GM23338 (cell line): ENCODE measurements around the gene LRTM2. TPM values are rescaled to one million over a fixed set of nuclear protein-coding genes. Genes with fewer than 3 reads are reported as not detected.

Experiments used
- ATAC-seq: fragments of 200-7000 bp; cut with Tn5 transposase; 3 replicates; pipeline ENCODE4 v1.9.1; 2020
- DNase-seq: peaks from one replicate; pipeline ENCODE4 v3.0.0-alpha.2; 2015; ENCODE audit warnings: low spot score
- H2AFZ ChIP-seq: fragments of 200-600 bp; sonication (generic); 2 replicates; pipeline ENCODE4 v1.8.0; 2016; ENCODE audit warnings: antibody characterized with exemption, mild to moderate bottlenecking, moderate library complexity
- H3F3A ChIP-seq: fragments of 200-600 bp; sonication (generic); replicated peaks from 2 replicates; pipeline ENCODE4 v1.8.0; 2017; ENCODE audit warnings: antibody characterized with exemption, mixed run types, low read depth
- H3K27ac ChIP-seq: fragments of 200-600 bp; sonication (generic); 2 replicates; pipeline ENCODE4 v1.6.1; 2016; ENCODE audit warnings: low read depth
- H3K27me3 ChIP-seq: fragments of 200-600 bp; sonication (generic); 2 replicates; pipeline ENCODE4 v1.8.0; 2016; ENCODE audit warnings: mild to moderate bottlenecking, mixed run types, moderate library complexity; ENCODE audit not compliant: insufficient read depth
- H3K36me3 ChIP-seq: fragments of 200-600 bp; sonication (generic); 2 replicates; pipeline ENCODE4 v1.8.0; 2016; ENCODE audit warnings: mild to moderate bottlenecking; ENCODE audit not compliant: insufficient read depth
- H3K4me1 ChIP-seq: fragments of 200-600 bp; sonication (generic); 2 replicates; pipeline ENCODE4 v1.8.0; 2016; ENCODE audit warnings: mild to moderate bottlenecking, moderate library complexity; ENCODE audit not compliant: insufficient read depth
- H3K4me2 ChIP-seq: fragments of 200-600 bp; sonication (generic); 2 replicates; pipeline ENCODE4 v1.7.1; 2017; ENCODE audit warnings: mixed run types
- H3K4me3 ChIP-seq: fragments of 200-600 bp; sonication (generic); 2 replicates; pipeline ENCODE4 v1.6.1; 2016; ENCODE audit warnings: mixed run types
- H3K79me2 ChIP-seq: fragments of 200-600 bp; sonication (generic); replicated peaks from 2 replicates; pipeline ENCODE4 v1.8.0; 2017; ENCODE audit warnings: mild to moderate bottlenecking; ENCODE audit not compliant: insufficient read depth
- H3K9me2 ChIP-seq: fragments of 200-600 bp; sonication (generic); 2 replicates; pipeline ENCODE4 v1.8.0; 2017; ENCODE audit not compliant: insufficient read depth
- H4K20me1 ChIP-seq: fragments of 200-600 bp; sonication (generic); replicated peaks from 2 replicates; pipeline ENCODE4 v1.8.0; 2017; ENCODE audit warnings: mild to moderate bottlenecking; ENCODE audit not compliant: insufficient read depth
- H3K27ac Mint-ChIP-seq: 2 replicates; pipeline ENCODE4 v1.8.0; 2020; ENCODE audit warnings: inconsistent platforms, mild to moderate bottlenecking, moderate library complexity, mixed read lengths
- H3K27me3 Mint-ChIP-seq: 3 replicates; pipeline ENCODE4 v1.8.0; 2022; ENCODE audit warnings: low read depth, mild to moderate bottlenecking, moderate library complexity, mixed read lengths, inconsistent platforms; ENCODE audit not compliant: insufficient read depth, poor library complexity
- H3K36me3 Mint-ChIP-seq: 3 replicates; pipeline ENCODE4 v1.8.0; 2021; ENCODE audit warnings: low read depth, mild to moderate bottlenecking, inconsistent platforms, moderate library complexity, mixed read lengths
- H3K4me1 Mint-ChIP-seq: 3 replicates; pipeline ENCODE4 v1.8.0; 2020; ENCODE audit warnings: mild to moderate bottlenecking, inconsistent platforms, mixed read lengths
- H3K4me3 Mint-ChIP-seq: 3 replicates; pipeline ENCODE4 v1.8.0; 2021; ENCODE audit warnings: moderate library complexity, mild to moderate bottlenecking, inconsistent platforms, mixed read lengths
- H3K9me3 Mint-ChIP-seq: 3 replicates; pipeline ENCODE4 v1.8.0; 2020; ENCODE audit warnings: moderate library complexity, mild to moderate bottlenecking, inconsistent platforms, mixed read lengths
- CREB1 ChIP-seq: fragments of 250-450 bp; sonication (Bioruptor Pico); IDR thresholded peaks from 2 replicates; pipeline ENCODE4 v1.5.0; 2020; ENCODE audit warnings: low read depth, mild to moderate bottlenecking, moderate library complexity
- EZH2 ChIP-seq: fragments of 200-600 bp; sonication (generic); IDR thresholded peaks from one replicate; pipeline ENCODE4 v1.8.0; 2017; ENCODE audit warnings: antibody characterized with exemption, mild to moderate bottlenecking, low read depth; ENCODE audit not compliant: unreplicated experiment
- EZH2phosphoT487 ChIP-seq: fragments of 200-600 bp; sonication (generic); IDR thresholded peaks from one replicate; pipeline ENCODE4 v1.8.1; 2018; ENCODE audit warnings: antibody characterized with exemption; ENCODE audit not compliant: unreplicated experiment
- JUNB ChIP-seq: IDR thresholded peaks from one replicate; pipeline ENCODE4 v1.6.1; 2016; ENCODE audit warnings: antibody characterized with exemption; ENCODE audit not compliant: unreplicated experiment
- NANOG ChIP-seq: IDR thresholded peaks from 2 replicates; pipeline ENCODE4 v1.6.1; 2016; ENCODE audit warnings: antibody characterized with exemption, borderline replicate concordance
- POLR2AphosphoS5 ChIP-seq: IDR thresholded peaks from 2 replicates; pipeline ENCODE4 v1.6.1; 2016; ENCODE audit warnings: antibody characterized with exemption, low read depth
- STAT1 ChIP-seq: IDR thresholded peaks from one replicate; pipeline ENCODE4 v1.6.1; 2016; ENCODE audit warnings: antibody characterized with exemption; ENCODE audit not compliant: unreplicated experiment
- ZNF114 ChIP-seq: fragments of 250-450 bp; sonication (Bioruptor Pico); IDR thresholded peaks from 2 replicates; pipeline ENCODE4 v1.5.0; 2020; ENCODE audit warnings: mild to moderate bottlenecking, moderate library complexity
- ZNF331 ChIP-seq: fragments of 250-450 bp; sonication (Bioruptor Pico); IDR thresholded peaks from 2 replicates; pipeline ENCODE4 v1.5.0; 2020; ENCODE audit warnings: low read depth, mild to moderate bottlenecking, moderate library complexity
- polyA plus RNA-seq: library from polyadenylated mRNA; unstranded; fragments of >200 nt; fragmentation: Nextera tagmentation; extraction: Ambion mirVana; gene quantifications from 2 replicates; pipeline ENCODE4 v1.2.1, GENCODE V29; 2016
- total RNA-seq: library from RNA; depleted of rRNA; stranded (reverse); fragments of >200 nt; shearing (Covaris generic); gene quantifications from 2 replicates; pipeline ENCODE4 v1.2.3, GENCODE V29; 2014
- TF ChIP-seq, protein P1 (sequence below), 2 experiments: fragments of 200-600 bp in 1 of 2; sonication (generic) in 1 of 2; conservative IDR thresholded peaks; 2 replicates each; pipeline versions ENCODE4 v1.5.1 to v1.6.1; 2016 to 2017; ENCODE audit warnings: antibody characterized with exemption in 2 of 2, low read depth in 2 of 2, mild to moderate bottlenecking in 2 of 2, moderate library complexity in 1 of 2
- TF ChIP-seq, protein P2 (sequence below): fragments of 250-450 bp; sonication (Bioruptor Pico); IDR thresholded peaks from 2 replicates; pipeline ENCODE4 v1.5.0; 2020; ENCODE audit warnings: mild to moderate bottlenecking, moderate library complexity
- TF ChIP-seq, protein P3 (sequence below): IDR thresholded peaks from 2 replicates; pipeline ENCODE4 v1.6.1; 2016; ENCODE audit warnings: antibody characterized with exemption

The LRTM2 gene
- total and polyA plus RNA-seq, 2 experiments from 2014 or later, result 0.08 TPM; not detected in 1

DNA sequence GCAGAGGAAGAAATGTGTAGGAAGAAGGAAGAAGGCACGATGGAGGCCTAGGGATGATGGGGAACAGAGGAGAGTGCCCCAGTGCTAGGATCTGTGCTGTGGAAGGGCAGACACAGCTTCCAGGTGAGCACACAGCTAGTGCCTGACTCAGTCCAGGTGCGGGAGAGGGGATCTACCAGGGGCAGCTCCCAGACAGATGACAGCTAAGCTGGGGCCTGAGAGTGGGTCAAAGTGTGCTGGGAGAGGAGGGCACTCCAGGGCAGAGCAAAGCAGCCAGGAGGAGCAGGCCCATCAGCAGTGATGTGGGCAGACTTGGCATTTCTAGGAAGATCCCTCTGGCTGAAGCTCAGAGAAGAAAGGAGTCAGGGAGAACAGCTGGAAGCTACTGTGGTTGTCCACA is 36.7 kb downstream of the LRTM2 start:
- Histone ChIP-seq H3K4me1 (no peaks in the 10 kb centered on the region), H2AFZ (no peak overlapping the region), H3K4me3 (no peak overlapping the region), H3K27me3 (no peaks in the 10 kb centered on the region), H3K4me2 (no peak overlapping the region), H3K9me2 (no peaks in the 10 kb centered on the region), H3F3A (no peaks in the 10 kb centered on the region), H4K20me1 (no peaks in the 10 kb centered on the region), H3K27ac (no peak overlapping the region), H3K79me2 (no peaks in the 10 kb centered on the region), H3K36me3 (peaks cover 5% of the 10 kb centered on the region)
- no peak for ATAC-seq
- Mint-ChIP-seq H3K27ac (no peak overlapping the region), H3K36me3 (no peaks in the 10 kb centered on the region; the same call in 2 of the 3 replicates), H3K9me3 (peaks cover 16% of the 10 kb centered on the region; the same call in 2 of the 3 replicates), H3K27me3 (peaks cover 5% of the 10 kb centered on the region), H3K4me1 (no peaks in the 10 kb centered on the region; the same call in 2 of the 3 replicates), H3K4me3 (no peak overlapping the region)
- no peak for DNase-seq
- no peak for TF ChIP-seq JUNB

DNA sequence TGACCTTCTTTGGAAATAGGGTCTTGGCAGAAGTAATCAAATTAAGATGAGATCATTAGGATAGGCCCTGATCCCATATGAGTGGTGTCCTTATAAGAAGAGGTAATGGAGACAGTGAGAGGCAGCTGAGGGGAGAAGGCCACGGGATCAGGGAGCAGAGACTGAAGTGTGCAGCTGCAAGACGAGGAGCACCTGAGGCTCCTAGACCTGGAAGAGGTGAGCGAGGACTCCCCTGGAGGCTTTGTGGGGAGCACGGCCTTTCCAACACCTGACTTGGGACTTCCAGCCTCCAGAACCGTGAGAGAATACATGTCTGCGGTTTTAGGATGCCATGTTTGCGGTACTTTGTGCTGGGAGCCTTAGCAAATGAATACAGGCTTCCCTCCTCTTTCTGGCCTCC is 37.5 kb downstream of the LRTM2 start:
- H3K4me3 Mint-ChIP-seq, result no peak overlapping the region
- H3K36me3 Mint-ChIP-seq, result no peaks in the 10 kb centered on the region; the same call in 2 of the 3 replicates
- no peaks in the 10 kb centered on the region; the same call in 2 of the 3 replicates for H3K4me1 Mint-ChIP-seq
- no peaks in the 10 kb centered on the region for H3K27me3 ChIP-seq
- peaks cover 16% of the 10 kb centered on the region; the same call in 2 of the 3 replicates for H3K9me3 Mint-ChIP-seq
- H4K20me1 ChIP-seq, result no peaks in the 10 kb centered on the region
- H3K27me3 Mint-ChIP-seq, result peaks cover 5% of the 10 kb centered on the region
- H3F3A ChIP-seq, result no peaks in the 10 kb centered on the region
- no peaks in the 10 kb centered on the region for H3K4me1 ChIP-seq
- H3K9me2 ChIP-seq, result no peaks in the 10 kb centered on the region
- no peak for DNase-seq
- no peak overlapping the region for H3K4me2 ChIP-seq
- H3K27ac ChIP-seq, result no peak overlapping the region
- H3K4me3 ChIP-seq, result no peak overlapping the region
- H3K79me2 ChIP-seq, result no peaks in the 10 kb centered on the region
- ATAC-seq, result no peak
- H3K36me3 ChIP-seq, result peaks cover 5% of the 10 kb centered on the region
- H3K27ac Mint-ChIP-seq, result no peak overlapping the region
- no peak overlapping the region for H2AFZ ChIP-seq
- no peak for TF ChIP-seq EZH2
- no peak for TF ChIP-seq CREB1
- TF ChIP-seq, protein P1, sequence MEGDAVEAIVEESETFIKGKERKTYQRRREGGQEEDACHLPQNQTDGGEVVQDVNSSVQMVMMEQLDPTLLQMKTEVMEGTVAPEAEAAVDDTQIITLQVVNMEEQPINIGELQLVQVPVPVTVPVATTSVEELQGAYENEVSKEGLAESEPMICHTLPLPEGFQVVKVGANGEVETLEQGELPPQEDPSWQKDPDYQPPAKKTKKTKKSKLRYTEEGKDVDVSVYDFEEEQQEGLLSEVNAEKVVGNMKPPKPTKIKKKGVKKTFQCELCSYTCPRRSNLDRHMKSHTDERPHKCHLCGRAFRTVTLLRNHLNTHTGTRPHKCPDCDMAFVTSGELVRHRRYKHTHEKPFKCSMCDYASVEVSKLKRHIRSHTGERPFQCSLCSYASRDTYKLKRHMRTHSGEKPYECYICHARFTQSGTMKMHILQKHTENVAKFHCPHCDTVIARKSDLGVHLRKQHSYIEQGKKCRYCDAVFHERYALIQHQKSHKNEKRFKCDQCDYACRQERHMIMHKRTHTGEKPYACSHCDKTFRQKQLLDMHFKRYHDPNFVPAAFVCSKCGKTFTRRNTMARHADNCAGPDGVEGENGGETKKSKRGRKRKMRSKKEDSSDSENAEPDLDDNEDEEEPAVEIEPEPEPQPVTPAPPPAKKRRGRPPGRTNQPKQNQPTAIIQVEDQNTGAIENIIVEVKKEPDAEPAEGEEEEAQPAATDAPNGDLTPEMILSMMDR (conservative IDR thresholded peaks at IDR 0.05; ENCODE audit: low read depth in 2 of 2), result no peak
- TF ChIP-seq, protein P2, sequence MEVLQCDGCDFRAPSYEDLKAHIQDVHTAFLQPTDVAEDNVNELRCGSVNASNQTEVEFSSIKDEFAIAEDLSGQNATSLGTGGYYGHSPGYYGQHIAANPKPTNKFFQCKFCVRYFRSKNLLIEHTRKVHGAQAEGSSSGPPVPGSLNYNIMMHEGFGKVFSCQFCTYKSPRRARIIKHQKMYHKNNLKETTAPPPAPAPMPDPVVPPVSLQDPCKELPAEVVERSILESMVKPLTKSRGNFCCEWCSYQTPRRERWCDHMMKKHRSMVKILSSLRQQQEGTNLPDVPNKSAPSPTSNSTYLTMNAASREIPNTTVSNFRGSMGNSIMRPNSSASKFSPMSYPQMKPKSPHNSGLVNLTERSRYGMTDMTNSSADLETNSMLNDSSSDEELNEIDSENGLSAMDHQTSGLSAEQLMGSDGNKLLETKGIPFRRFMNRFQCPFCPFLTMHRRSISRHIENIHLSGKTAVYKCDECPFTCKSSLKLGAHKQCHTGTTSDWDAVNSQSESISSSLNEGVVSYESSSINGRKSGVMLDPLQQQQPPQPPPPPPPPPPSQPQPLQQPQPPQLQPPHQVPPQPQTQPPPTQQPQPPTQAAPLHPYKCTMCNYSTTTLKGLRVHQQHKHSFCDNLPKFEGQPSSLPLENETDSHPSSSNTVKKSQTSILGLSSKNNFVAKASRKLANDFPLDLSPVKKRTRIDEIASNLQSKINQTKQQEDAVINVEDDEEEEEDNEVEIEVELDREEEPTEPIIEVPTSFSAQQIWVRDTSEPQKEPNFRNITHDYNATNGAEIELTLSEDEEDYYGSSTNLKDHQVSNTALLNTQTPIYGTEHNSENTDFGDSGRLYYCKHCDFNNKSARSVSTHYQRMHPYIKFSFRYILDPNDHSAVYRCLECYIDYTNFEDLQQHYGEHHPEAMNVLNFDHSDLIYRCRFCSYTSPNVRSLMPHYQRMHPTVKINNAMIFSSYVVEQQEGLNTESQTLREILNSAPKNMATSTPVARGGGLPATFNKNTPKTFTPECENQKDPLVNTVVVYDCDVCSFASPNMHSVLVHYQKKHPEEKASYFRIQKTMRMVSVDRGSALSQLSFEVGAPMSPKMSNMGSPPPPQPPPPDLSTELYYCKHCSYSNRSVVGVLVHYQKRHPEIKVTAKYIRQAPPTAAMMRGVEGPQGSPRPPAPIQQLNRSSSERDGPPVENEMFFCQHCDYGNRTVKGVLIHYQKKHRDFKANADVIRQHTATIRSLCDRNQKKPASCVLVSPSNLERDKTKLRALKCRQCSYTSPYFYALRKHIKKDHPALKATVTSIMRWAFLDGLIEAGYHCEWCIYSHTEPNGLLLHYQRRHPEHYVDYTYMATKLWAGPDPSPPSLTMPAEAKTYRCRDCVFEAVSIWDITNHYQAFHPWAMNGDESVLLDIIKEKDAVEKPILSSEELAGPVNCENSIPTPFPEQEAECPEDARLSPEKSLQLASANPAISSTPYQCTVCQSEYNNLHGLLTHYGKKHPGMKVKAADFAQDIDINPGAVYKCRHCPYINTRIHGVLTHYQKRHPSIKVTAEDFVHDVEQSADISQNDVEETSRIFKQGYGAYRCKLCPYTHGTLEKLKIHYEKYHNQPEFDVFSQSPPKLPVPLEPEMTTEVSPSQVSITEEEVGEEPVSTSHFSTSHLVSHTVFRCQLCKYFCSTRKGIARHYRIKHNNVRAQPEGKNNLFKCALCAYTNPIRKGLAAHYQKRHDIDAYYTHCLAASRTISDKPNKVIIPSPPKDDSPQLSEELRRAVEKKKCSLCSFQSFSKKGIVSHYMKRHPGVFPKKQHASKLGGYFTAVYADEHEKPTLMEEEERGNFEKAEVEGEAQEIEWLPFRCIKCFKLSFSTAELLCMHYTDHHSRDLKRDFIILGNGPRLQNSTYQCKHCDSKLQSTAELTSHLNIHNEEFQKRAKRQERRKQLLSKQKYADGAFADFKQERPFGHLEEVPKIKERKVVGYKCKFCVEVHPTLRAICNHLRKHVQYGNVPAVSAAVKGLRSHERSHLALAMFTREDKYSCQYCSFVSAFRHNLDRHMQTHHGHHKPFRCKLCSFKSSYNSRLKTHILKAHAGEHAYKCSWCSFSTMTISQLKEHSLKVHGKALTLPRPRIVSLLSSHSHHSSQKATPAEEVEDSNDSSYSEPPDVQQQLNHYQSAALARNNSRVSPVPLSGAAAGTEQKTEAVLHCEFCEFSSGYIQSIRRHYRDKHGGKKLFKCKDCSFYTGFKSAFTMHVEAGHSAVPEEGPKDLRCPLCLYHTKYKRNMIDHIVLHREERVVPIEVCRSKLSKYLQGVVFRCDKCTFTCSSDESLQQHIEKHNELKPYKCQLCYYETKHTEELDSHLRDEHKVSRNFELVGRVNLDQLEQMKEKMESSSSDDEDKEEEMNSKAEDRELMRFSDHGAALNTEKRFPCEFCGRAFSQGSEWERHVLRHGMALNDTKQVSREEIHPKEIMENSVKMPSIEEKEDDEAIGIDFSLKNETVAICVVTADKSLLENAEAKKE (CRISPR knock-in tag), result no peak
- no peak for TF ChIP-seq JUNB
- no peak for TF ChIP-seq NANOG
- no peak for TF ChIP-seq ZNF331
- TF ChIP-seq POLR2AphosphoS5, result no peak
- TF ChIP-seq EZH2phosphoT487, result no peak
- TF ChIP-seq ZNF114 (CRISPR knock-in tag), result no peak
- no peak for TF ChIP-seq STAT1
- TF ChIP-seq, protein P3, sequence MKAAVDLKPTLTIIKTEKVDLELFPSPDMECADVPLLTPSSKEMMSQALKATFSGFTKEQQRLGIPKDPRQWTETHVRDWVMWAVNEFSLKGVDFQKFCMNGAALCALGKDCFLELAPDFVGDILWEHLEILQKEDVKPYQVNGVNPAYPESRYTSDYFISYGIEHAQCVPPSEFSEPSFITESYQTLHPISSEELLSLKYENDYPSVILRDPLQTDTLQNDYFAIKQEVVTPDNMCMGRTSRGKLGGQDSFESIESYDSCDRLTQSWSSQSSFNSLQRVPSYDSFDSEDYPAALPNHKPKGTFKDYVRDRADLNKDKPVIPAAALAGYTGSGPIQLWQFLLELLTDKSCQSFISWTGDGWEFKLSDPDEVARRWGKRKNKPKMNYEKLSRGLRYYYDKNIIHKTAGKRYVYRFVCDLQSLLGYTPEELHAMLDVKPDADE, result no peak
